Right lobe of liver (tissue), 6 donors: ENCODE data around the gene CDA. TPM values are rescaled to one million over a fixed set of nuclear protein-coding genes. Genes with fewer than 3 reads are reported as not detected.

Experiments used
- ATAC-seq, 4 donors: fragments of 200-7000 bp; cut with Tn5 transposase; one replicate each; pipeline ENCODE4 v1.9.1; 2020; ENCODE audit warnings: mild to moderate bottlenecking in 4 of 4, moderate library complexity in 4 of 4
- DNase-seq, 3 donors: peaks; one replicate each; pipeline ENCODE4 v3.0.0-alpha.2; 2020
- H3K27ac ChIP-seq, 3 donors: fragments of 200-600 bp; one replicate each; pipeline ENCODE4 v1.8.0; 2022
- H3K27me3 ChIP-seq, 2 donors: fragments of 200-600 bp; one replicate each; pipeline ENCODE4 v1.8.0; 2022
- H3K36me3 ChIP-seq, 4 donors: fragments of 200-600 bp; sonication (generic) in 1 of 4; one replicate each; pipeline versions ENCODE4 v1.5.1 to v1.8.0; 2017 to 2022; ENCODE audit warnings: control low read depth in 1 of 4
- H3K4me1 ChIP-seq, 4 donors: fragments of 200-600 bp; sonication (generic) in 1 of 4; one replicate each; pipeline versions ENCODE4 v1.5.1 to v1.8.0; 2017 to 2022; ENCODE audit warnings: control low read depth in 1 of 4
- H3K4me3 ChIP-seq, 3 donors: fragments of 200-600 bp; one replicate each; pipeline ENCODE4 v1.8.0; 2022
- H3K9me3 ChIP-seq, 4 donors: fragments of 200-600 bp; sonication (generic) in 1 of 4; one replicate each; pipeline versions ENCODE4 v1.5.1 to v1.8.0; 2017 to 2022; ENCODE audit warnings: control low read depth in 1 of 4
- POLR2A ChIP-seq: fragments of 450-650 bp; IDR thresholded peaks from one replicate; pipeline ENCODE4 v1.6.1; 2017; ENCODE audit warnings: antibody characterized with exemption, mild to moderate bottlenecking
- WGBS: methylation state at CpG from one replicate; pipeline ENCODE4 v1.1.6; 2018; ENCODE audit warnings: low coverage, low lambda C conversion rate; ENCODE audit not compliant: insufficient coverage; ENCODE audit errors: missing lambda C conversion rate; 5-methylcytosine and 5-hydroxymethylcytosine counted together
- intact Hi-C, 2 donors: fragments of 100-400 bp; cut with DNase I; formaldehyde crosslinking; loops; one replicate each; pipeline versions ENCODE4 v1.11.2 to v1.14.1; 2022
- total RNA-seq, 6 experiments: library from RNA; depleted of rRNA in 2 of 6; stranded (reverse); fragments of >200 nt in 2 of 6; fragmentation: NEBNext Ultra II Directional in 3 of 6; extraction: Animal tissue kit (Norgen Biotek cat#: 25700) in 3 of 6; gene quantifications; one replicate each; pipeline versions ENCODE4 v1.1.0 to v1.2.4, GENCODE V29; 2016 to 2023
- TF ChIP-seq, protein P1 (sequence below), 4 donors: fragments of 200-600 bp in 3 of 4; fragments of 450-650 bp in 1 of 4; IDR thresholded peaks; one replicate each; pipeline versions ENCODE4 v1.5.1 to v1.8.0; 2016 to 2022; ENCODE audit warnings: antibody characterized with exemption in 4 of 4, mild to moderate bottlenecking in 2 of 4
- donor health status: DM: no; HTN: yes; CAD: no.
- donor health status: DM: no; HTN: no; CAD: no.
- donor health status: DM: no; HTN: no; CAD: no.
- donor health status: DM: no; HTN: yes; CAD: no.
- donor health status: DM: no; HTN: yes; CAD: no.

Gene CDA
- total RNA-seq, 6 experiments from 2014 or later = 12.6 to 33.8 (median 24.5) TPM

DNA sequence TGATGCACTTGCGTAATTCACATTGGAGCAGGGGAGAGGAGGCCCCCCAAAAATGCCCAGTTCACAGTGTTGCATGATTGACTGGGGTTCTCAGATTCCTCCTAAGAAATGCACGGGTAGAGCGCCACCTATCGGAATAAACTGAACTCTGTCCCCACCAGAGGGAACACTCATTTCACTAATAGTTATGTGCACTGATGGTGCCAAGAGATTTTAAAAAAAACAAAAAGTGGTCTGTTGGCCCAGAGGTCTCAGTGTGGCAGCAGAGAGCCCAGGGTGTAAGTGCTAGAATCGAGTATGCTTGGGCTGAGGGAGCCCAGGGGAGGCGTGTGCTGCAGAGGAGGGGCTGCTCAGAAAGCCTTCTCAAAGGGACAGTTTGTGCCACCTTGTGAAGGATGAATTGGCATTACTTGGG is 51.3 kb downstream of the CDA start:
- TF ChIP-seq, protein P1, sequence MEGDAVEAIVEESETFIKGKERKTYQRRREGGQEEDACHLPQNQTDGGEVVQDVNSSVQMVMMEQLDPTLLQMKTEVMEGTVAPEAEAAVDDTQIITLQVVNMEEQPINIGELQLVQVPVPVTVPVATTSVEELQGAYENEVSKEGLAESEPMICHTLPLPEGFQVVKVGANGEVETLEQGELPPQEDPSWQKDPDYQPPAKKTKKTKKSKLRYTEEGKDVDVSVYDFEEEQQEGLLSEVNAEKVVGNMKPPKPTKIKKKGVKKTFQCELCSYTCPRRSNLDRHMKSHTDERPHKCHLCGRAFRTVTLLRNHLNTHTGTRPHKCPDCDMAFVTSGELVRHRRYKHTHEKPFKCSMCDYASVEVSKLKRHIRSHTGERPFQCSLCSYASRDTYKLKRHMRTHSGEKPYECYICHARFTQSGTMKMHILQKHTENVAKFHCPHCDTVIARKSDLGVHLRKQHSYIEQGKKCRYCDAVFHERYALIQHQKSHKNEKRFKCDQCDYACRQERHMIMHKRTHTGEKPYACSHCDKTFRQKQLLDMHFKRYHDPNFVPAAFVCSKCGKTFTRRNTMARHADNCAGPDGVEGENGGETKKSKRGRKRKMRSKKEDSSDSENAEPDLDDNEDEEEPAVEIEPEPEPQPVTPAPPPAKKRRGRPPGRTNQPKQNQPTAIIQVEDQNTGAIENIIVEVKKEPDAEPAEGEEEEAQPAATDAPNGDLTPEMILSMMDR (IDR thresholded peaks at IDR 0.05) = peak; percentile 75 to 82 (median 76)
- TF ChIP-seq POLR2A = no peak
- ATAC-seq (peak; percentile 55 to 80 (median 72)), DNase-seq (peak in 1 of 3 donors; percentile 16)
- H3K36me3 ChIP-seq = peaks cover 0 to 81% (median 25%) of the 10 kb centered on the region in 4 donors
- H3K9me3 ChIP-seq = no peaks in the 10 kb centered on the region
- no peak overlapping the region for H3K27ac ChIP-seq
- WGBS = 20% methylated on average over 6 of the region's 6 CpGs
- H3K27me3 ChIP-seq = no peaks in the 10 kb centered on the region
- intact Hi-C loops = loop anchor here in 1 of 2 donors (5.0 kb wide), 1 partner anchor 118 kb away; no protein-coding TSS in a partner anchor
- H3K4me1 ChIP-seq = peaks cover 0 to 2% (median under 1%) of the 10 kb centered on the region in 4 donors
- no peak overlapping the region for H3K4me3 ChIP-seq

DNA sequence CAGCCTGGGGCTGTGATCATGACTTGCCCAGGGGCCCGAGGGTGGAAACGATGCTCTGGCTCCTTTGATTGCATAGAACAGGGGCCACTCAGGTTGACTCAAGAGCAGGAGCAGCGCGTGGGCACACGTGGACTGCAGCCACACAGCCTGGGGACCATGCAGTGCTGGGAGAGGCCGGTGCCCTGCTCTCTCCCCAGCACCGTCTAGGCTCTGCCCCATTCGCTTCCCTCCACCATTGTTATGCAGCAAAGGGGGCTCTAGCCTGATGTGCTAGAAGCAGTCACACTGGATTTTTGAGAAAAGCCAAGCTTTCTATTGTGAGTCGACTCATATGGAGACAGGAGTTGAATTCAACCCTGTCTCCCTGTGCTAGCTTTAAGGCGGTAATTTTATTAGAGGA is 53.1 kb downstream of the CDA start:
- Histone ChIP-seq H3K9me3 (no peaks in the 10 kb centered on the region), H3K4me1 (no peaks in the 10 kb centered on the region), H3K27me3 (no peaks in the 10 kb centered on the region), H3K27ac (no peak overlapping the region), H3K4me3 (no peak overlapping the region), H3K36me3 (peaks cover 0 to 86% (median 29%) of the 10 kb centered on the region in 4 donors)
- TF ChIP-seq, protein P1 (IDR thresholded peaks at IDR 0.05) = no peak
- TF ChIP-seq POLR2A = no peak
- peak in 1 of 3 donors; percentile 7 for DNase-seq
- no peak for ATAC-seq
- intact Hi-C loops = loop anchor here in 1 of 2 donors (5.0 kb wide), 1 partner anchor 120 kb away; no protein-coding TSS in a partner anchor
- WGBS = 70% methylated on average over 5 of the region's 10 CpGs

DNA sequence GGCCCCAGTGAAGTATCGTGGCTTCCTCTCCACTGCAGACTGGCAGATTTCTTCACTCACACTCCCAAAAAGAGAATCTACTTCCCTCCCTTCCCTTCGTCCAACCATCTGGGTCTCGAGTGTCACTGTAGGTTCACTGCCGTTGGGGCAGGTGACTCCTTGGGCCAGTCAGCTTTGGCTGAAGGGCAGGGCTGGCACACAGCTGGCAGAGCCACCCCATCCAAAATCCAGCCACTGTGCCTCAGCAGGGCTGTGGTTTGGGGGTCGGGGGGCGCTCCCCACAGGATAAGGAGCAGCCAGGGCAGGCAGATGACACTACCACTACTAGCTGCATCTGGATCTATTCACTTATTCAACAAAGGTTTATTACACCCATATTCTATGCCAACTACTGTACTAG is 54.2 kb downstream of the CDA start:
- 72% methylated on average over 5 of the region's 6 CpGs for WGBS
- H3K4me3 ChIP-seq = no peak overlapping the region
- no peaks in the 10 kb centered on the region for H3K4me1 ChIP-seq
- H3K36me3 ChIP-seq = peaks cover 0 to 81% (median 28%) of the 10 kb centered on the region in 4 donors
- no peak overlapping the region for H3K27ac ChIP-seq
- no peaks in the 10 kb centered on the region for H3K27me3 ChIP-seq
- TF ChIP-seq, protein P1 (IDR thresholded peaks at IDR 0.05) = no peak
- no peak for TF ChIP-seq POLR2A
- no peak for DNase-seq
- no peak for ATAC-seq
- intact Hi-C loops = loop anchor here in 1 of 2 donors (5.0 kb wide), 1 partner anchor 121 kb away; no protein-coding TSS in a partner anchor
- H3K9me3 ChIP-seq = no peaks in the 10 kb centered on the region

DNA sequence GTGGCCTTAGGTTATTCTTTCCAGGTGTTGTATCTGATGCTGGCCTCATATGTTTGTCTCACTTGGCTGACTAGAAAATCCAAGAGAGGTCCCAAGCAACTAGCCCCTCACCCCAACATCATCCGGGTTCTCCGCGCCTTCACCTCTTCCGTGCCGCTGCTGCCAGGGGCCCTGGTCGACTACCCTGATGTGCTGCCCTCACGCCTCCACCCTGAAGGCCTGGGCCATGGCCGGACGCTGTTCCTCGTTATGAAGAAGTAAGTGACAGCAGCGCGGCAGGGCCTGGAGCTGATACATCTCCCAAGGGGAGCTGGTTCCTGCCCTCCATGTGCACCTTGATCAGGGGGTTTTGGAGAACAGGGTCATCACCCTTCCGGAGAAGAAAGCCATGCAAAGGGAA is 55.5 kb downstream of the CDA start:
- peak in 1 of 3 donors; percentile 42 for DNase-seq
- Histone ChIP-seq H3K27me3 (no peaks in the 10 kb centered on the region), H3K4me1 (no peaks in the 10 kb centered on the region), H3K27ac (no peak overlapping the region), H3K9me3 (no peaks in the 10 kb centered on the region), H3K4me3 (no peak overlapping the region), H3K36me3 (peaks cover 0 to 82% (median 34%) of the 10 kb centered on the region in 4 donors)
- TF ChIP-seq POLR2A = no peak
- TF ChIP-seq, protein P1 (IDR thresholded peaks at IDR 0.05) = no peak
- intact Hi-C loops = loop anchor here in 1 of 2 donors (5.0 kb wide), 1 partner anchor 122 kb away; no protein-coding TSS in a partner anchor
- WGBS = 92% methylated on average over 12 of the region's 13 CpGs
- no peak for ATAC-seq
